ENCODE measurements around the gene DHX40.

DHX40 gene

DNA sequence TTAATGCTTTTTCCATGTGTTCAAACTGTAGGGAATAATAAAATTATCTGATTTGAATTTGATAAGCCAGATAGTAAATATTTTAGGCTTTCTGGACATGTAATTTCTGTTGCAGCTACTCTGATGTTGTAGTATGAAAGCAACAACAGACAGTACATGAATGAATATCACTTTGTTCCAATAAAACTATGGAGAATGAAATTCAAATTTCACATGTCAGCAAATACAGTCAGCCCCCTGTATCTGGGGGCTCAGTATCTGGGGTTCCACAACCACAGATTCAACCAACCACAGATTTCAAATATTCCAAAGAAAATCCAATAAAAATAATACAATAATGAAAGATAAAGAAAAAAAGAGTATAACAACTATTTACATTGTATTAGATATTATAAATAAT lies 46.1 kb downstream of the DHX40 start:
- no peak overlapping the region for H3K27ac ChIP-seq
- TF ChIP-seq, protein P1, sequence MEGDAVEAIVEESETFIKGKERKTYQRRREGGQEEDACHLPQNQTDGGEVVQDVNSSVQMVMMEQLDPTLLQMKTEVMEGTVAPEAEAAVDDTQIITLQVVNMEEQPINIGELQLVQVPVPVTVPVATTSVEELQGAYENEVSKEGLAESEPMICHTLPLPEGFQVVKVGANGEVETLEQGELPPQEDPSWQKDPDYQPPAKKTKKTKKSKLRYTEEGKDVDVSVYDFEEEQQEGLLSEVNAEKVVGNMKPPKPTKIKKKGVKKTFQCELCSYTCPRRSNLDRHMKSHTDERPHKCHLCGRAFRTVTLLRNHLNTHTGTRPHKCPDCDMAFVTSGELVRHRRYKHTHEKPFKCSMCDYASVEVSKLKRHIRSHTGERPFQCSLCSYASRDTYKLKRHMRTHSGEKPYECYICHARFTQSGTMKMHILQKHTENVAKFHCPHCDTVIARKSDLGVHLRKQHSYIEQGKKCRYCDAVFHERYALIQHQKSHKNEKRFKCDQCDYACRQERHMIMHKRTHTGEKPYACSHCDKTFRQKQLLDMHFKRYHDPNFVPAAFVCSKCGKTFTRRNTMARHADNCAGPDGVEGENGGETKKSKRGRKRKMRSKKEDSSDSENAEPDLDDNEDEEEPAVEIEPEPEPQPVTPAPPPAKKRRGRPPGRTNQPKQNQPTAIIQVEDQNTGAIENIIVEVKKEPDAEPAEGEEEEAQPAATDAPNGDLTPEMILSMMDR (conservative IDR thresholded peaks at IDR 0.05) = no peak

DNA sequence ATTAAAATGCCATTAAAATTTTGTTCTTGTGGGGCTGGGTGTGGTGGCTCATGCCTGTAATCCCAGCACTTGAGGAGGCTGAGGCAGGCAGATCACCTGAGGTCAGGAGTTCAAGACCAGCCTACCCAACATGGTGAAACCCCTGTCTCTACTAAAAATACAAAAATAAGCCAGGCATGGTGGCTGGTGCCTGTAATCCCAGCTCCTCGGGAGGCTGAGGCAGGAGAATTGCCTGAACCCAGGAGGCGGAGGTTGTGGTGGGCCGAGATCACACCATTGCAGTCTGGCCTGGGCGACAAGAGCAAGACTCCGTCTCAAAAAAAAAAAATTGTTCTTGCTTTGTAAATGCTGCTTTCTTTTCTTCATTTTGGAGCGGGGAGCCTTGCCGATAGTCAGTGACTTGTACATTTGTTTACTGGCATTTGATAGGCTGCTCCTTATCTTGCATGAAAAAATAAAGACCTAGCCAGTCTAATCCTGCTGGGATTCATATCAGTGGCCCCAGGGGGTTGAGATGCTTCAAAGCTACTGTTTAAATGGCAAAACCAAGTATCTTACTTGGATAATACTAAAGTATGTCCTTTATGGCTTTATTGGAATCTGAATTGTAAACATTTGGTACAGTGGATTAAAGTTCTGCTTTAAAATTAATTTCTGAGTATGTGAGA lies 51.0 kb downstream of the DHX40 start:
- peak overlapping the region; percentile 99 for H3K27ac ChIP-seq
- TF ChIP-seq, protein P1 (conservative IDR thresholded peaks at IDR 0.05) = no peak

DNA sequence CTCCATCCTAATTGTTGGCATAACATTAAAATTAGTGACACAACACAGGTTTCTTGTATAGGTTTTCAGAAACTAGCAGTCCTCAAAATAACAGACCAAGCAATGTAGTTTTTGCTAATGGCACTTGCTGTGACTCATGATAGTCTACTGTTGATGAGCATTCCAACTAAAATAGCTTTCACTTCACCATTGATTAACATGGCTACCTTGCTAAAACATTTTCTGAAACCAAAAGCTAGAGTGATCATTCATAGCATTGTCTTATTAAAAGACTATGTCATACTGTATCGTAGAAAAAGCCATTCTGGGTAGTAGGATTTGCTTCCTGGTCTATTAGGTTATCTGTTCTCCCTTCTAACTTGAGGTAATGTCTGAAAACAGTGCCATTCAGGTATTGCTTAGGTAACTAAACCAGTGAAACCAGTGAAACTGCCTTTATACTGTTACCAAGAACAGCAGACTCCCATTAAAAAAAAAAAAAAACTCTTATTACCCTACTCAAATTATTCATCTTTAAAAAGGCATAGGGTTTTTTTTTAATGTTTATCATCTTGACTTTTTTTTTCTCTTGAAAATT lies 51.8 kb downstream of the DHX40 start:
- peak overlapping the region; percentile 99 for H3K27ac ChIP-seq
- TF ChIP-seq, protein P1 (conservative IDR thresholded peaks at IDR 0.05) = no peak

DNA sequence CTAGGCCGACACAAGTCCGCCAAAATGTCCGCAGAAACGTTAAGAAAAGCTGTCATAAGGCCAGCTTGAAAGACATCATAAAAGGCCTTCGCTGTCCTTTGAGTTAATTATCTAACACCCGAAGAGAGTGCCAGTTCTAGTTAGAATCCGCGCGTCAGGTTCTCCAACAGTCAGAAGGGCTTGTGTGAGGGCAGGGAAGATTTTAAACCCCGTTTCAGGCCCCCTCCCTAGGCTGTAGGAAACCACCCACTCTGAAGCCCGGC lies 53.6 kb downstream of the DHX40 start:
- TF ChIP-seq, protein P1 (conservative IDR thresholded peaks at IDR 0.05) = no peak
- peak overlapping the region; percentile 99 for H3K27ac ChIP-seq

DNA sequence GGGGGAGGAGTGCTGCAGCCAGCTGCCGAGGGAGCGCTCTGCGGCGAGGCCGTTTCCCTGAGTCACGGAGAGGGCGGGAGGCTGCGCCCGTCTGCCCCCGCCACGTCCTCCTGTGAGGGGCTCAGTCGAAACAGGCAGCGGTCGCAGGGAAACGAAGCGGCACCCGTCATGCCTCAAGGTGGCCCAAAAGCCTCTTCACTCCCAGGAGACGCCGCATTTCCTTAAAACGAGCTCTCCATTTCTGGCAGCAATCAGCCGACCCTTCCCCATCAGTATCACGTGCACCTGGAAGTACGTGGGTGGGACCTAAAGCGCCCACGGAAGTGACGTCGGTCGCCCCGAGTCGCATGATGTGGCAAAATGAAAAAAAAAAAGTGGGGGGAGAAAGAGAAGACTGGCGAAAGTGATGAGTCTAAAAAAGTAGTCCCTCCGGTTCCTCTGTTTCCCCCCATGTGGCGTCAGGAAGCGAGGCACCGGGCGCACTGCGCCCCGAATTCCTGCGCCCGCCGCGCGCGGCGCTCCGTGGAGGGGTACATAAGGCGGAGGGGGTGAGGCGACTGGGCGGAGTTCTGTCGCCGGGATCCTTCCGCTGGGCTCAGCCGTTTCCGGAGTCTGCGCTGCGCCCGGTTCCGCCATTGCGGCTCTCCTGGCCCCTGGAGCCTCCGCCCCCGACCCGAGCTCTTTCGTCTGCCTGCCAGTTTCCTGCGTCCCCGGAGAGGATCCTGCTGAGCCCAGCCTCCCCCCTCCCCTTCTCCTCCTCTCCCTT lies 54.1 kb downstream of the DHX40 start, which contains the start of gene CLTC:
CLTC (plus strand) TSS at position 598 of the 766 bp plus-strand sequence. CDS start 237 bp downstream, outside the sequence.
- H3K27ac ChIP-seq = peak within 1 kb of the TSS; percentile 99
- TF ChIP-seq, protein P1 (conservative IDR thresholded peaks at IDR 0.05) = no peak

DNA sequence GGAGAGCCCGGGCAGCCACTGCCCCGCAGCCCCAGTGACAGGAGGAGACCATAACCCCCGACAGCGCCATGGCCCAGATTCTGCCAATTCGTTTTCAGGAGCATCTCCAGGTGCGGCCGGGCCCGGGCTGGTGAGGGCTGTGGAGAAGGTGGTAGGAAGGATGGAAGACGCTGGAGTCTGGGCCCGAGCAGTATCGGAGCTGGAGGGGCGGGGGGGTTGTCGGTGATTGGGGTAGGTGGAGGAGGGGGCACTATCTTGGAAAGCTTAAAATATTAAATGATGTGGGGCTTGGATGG lies 54.6 kb downstream of the DHX40 start:
- peak overlapping the region; percentile 99 for H3K27ac ChIP-seq
- TF ChIP-seq, protein P1 (conservative IDR thresholded peaks at IDR 0.05) = no peak

DNA sequence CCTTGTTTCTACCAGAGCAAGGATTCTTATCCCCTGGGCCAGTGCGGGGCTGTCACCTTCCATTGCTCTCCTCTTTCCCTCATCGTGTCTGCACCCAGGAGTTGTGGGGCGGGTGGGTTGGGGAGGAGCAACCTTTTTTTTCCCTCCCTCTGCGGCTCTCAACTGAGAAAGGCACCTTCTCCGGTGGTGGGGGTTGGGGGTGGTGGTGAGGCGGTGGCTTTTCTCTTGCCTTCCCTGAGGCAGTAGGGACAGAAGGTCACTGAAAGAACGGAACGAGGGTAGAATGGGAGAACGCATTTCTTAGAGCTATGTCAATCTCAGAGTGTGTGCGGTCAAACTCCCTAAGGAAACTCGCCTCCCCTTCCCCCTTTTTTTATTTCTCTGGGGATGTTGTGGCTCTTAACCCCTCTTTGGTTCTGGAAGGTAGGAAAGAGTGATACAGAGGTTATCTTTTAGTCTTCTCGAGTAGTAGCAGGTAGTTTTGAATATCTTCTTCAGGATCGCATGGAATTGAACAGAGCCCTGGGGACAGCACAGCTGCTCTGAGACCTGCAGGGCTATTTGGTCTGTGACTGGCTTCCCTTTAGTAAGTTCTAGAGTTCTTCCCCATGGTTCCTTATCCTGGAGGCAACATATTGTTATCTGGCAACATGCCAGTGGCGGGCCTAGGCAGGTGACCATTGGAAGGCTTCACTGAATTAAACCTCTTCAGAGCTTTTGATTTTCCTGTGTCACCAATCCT lies 55.3 kb downstream of the DHX40 start:
- TF ChIP-seq, protein P1 (conservative IDR thresholded peaks at IDR 0.05) = no peak
- peak overlapping the region; percentile 99 for H3K27ac ChIP-seq
